IMR-90 (cell line): ENCODE results near the gene PTPN4. TPM values are rescaled to one million over a fixed set of nuclear protein-coding genes. Genes with fewer than 3 reads are reported as not detected.

ENCODE experiments used
- ATAC-seq: fragments of 200-7000 bp; cut with Tn5 transposase; 2 replicates; pipeline ENCODE4 v1.9.1; 2020; ENCODE audit warnings: low read depth, mild to moderate bottlenecking, moderate library complexity
- BruUV-seq: library from RNA; stranded (reverse); fragments of 400-500 nt; replicated peaks from 2 replicates; lab custom pipeline; 2021; lab: Mats Ljungman, UMichigan
- CTCF ChIA-PET: fragments of 300-600 bp; formaldehyde crosslinking; extraction: SDS; loops from one replicate; lab custom pipeline; 2021; ENCODE audit warnings: antibody characterized with exemption; lab: Yijun Ruan, JAX
- POLR2A ChIA-PET: fragments of 300-600 bp; sonication (Branson Sonifier 250); formaldehyde crosslinking; loops from one replicate; lab custom pipeline; 2022; ENCODE audit warnings: antibody characterized with exemption; ENCODE audit not compliant: unreplicated experiment; lab: Charles Lee
- DNase-seq: peaks from one replicate; pipeline ENCODE4 v3.0.0; 2013
- H2AFZ ChIP-seq: replicated peaks from 2 replicates; pipeline ENCODE3; 2013; ENCODE audit warnings: low read length, mild to moderate bottlenecking; ENCODE audit not compliant: poor library complexity
- H2AK5ac ChIP-seq: 2 replicates; pipeline ENCODE4 v1.6.1; 2013; ENCODE audit warnings: low read depth, low read length, inconsistent platforms
- H2AK9ac ChIP-seq: replicated peaks from 2 replicates; pipeline ENCODE3; 2013; ENCODE audit warnings: mild to moderate bottlenecking, low read depth, low read length, moderate library complexity; ENCODE audit not compliant: poor library complexity
- H2BK120ac ChIP-seq: 2 replicates; pipeline ENCODE4 v1.6.1; 2013; ENCODE audit warnings: low read depth, low read length, inconsistent platforms
- H2BK15ac ChIP-seq: 3 replicates; pipeline ENCODE4 v1.6.1; 2013; ENCODE audit warnings: low read depth, low read length, inconsistent platforms
- H2BK20ac ChIP-seq: 2 replicates; pipeline ENCODE4 v1.6.1; 2013; ENCODE audit warnings: low read depth, mild to moderate bottlenecking, inconsistent platforms, low read length, moderate library complexity
- H2BK5ac ChIP-seq: 2 replicates; pipeline ENCODE4 v1.6.1; 2013; ENCODE audit warnings: mild to moderate bottlenecking, low read depth, low read length, inconsistent platforms; ENCODE audit not compliant: poor library complexity, severe bottlenecking
- H3K14ac ChIP-seq: replicated peaks from 2 replicates; pipeline ENCODE4 v1.6.1; 2013; ENCODE audit warnings: low read depth, low read length, inconsistent platforms
- H3K18ac ChIP-seq: 2 replicates; pipeline ENCODE4 v1.6.1; 2013; ENCODE audit warnings: low read depth, low read length, control low read depth
- H3K23ac ChIP-seq: 2 replicates; pipeline ENCODE4 v1.6.1; 2013; ENCODE audit warnings: low read depth, low read length, inconsistent platforms
- H3K27ac ChIP-seq: 2 replicates; pipeline ENCODE4 v1.5.1; 2013; ENCODE audit warnings: mild to moderate bottlenecking, control low read depth, low read length; ENCODE audit not compliant: insufficient read depth
- H3K27me3 ChIP-seq: 2 replicates; pipeline ENCODE4 v1.6.1; 2013; ENCODE audit warnings: low read length; ENCODE audit not compliant: control insufficient read depth, insufficient read depth
- H3K36me3 ChIP-seq: 2 replicates; pipeline ENCODE4 v1.6.1; 2013; ENCODE audit warnings: low read length, mixed read lengths; ENCODE audit not compliant: control insufficient read depth, insufficient read depth
- H3K4ac ChIP-seq: 2 replicates; pipeline ENCODE4 v1.6.1; 2013; ENCODE audit warnings: low read depth, low read length, inconsistent platforms
- H3K4me1 ChIP-seq: 2 replicates; pipeline ENCODE4 v1.6.1; 2013; ENCODE audit warnings: low read length, mixed read lengths; ENCODE audit not compliant: control insufficient read depth, insufficient read depth
- H3K4me2 ChIP-seq: 2 replicates; pipeline ENCODE4 v1.6.1; 2013; ENCODE audit warnings: low read depth, mild to moderate bottlenecking, control low read depth, low read length, moderate library complexity
- H3K4me3 ChIP-seq: 2 replicates; pipeline ENCODE4 v1.5.1; 2013; ENCODE audit warnings: low read depth, mild to moderate bottlenecking, control low read depth, low read length, moderate library complexity; ENCODE audit not compliant: insufficient read depth
- H3K56ac ChIP-seq: 2 replicates; pipeline ENCODE4 v1.6.1; 2013; ENCODE audit warnings: low read length, inconsistent platforms; ENCODE audit not compliant: insufficient read depth; ENCODE audit errors: extremely low read depth
- H3K79me1 ChIP-seq, 2 experiments: 2 replicates each; pipeline ENCODE4 v1.6.1; 2013; ENCODE audit warnings: low read length in 2 of 2, inconsistent platforms in 1 of 2, low read depth in 1 of 2
- H3K9ac ChIP-seq: 2 replicates; pipeline ENCODE4 v1.6.1; 2013; ENCODE audit warnings: low read depth, low read length, control low read depth
- H3K9me1 ChIP-seq: 2 replicates; pipeline ENCODE4 v1.6.1; 2013; ENCODE audit warnings: low read length, inconsistent platforms; ENCODE audit not compliant: insufficient read depth
- H3K9me3 ChIP-seq: 2 replicates; pipeline ENCODE4 v1.6.1; 2013; ENCODE audit warnings: low read length; ENCODE audit not compliant: control insufficient read depth, insufficient read depth
- H4K20me1 ChIP-seq: 2 replicates; pipeline ENCODE4 v1.6.1; 2013; ENCODE audit warnings: low read length, inconsistent platforms; ENCODE audit not compliant: insufficient read depth
- H4K5ac ChIP-seq: 2 replicates; pipeline ENCODE4 v1.6.1; 2013; ENCODE audit warnings: mild to moderate bottlenecking, low read depth, low read length, control low read depth
- H4K8ac ChIP-seq, 2 experiments: 2 replicates each; pipeline ENCODE4 v1.6.1; 2013; ENCODE audit warnings: low read depth in 2 of 2, low read length in 2 of 2, control low read depth in 1 of 2, inconsistent platforms in 1 of 2
- H4K91ac ChIP-seq: 2 replicates; pipeline ENCODE4 v1.6.1; 2013; ENCODE audit warnings: low read depth, low read length, inconsistent platforms; ENCODE audit not compliant: insufficient read depth
- BHLHE40 ChIP-seq: fragments of 150-350 bp; IDR thresholded peaks from 2 replicates; pipeline ENCODE4 v1.6.1; 2016; ENCODE audit warnings: mild to moderate bottlenecking, low read depth, low read length
- CEBPB ChIP-seq: IDR thresholded peaks from 2 replicates; pipeline ENCODE4 v1.6.1; 2012; ENCODE audit warnings: low read depth, low read length, improper control_type of control experiment
- CHD1 ChIP-seq: IDR thresholded peaks from 2 replicates; pipeline ENCODE4 v1.6.1; 2012; ENCODE audit warnings: low read depth, low read length, improper control_type of control experiment
- FOS ChIP-seq: fragments of 150-350 bp; IDR thresholded peaks from 2 replicates; pipeline ENCODE4 v1.6.1; 2016; ENCODE audit warnings: low read depth, low read length
- MAFK ChIP-seq: IDR thresholded peaks from 2 replicates; pipeline ENCODE4 v1.6.1; 2012; ENCODE audit warnings: low read depth, low read length, improper control_type of control experiment
- MAZ ChIP-seq: IDR thresholded peaks from 2 replicates; pipeline ENCODE4 v1.6.1; 2012; ENCODE audit warnings: low read depth, mild to moderate bottlenecking, low read length, improper control_type of control experiment, moderate library complexity, borderline replicate concordance
- MXI1 ChIP-seq: IDR thresholded peaks from 2 replicates; pipeline ENCODE4 v1.6.1; 2012; ENCODE audit warnings: low read depth, mild to moderate bottlenecking, low read length, moderate library complexity, borderline replicate concordance
- NFE2L2 ChIP-seq: fragments of 150-350 bp; IDR thresholded peaks from 2 replicates; pipeline ENCODE4 v1.6.1; 2016; ENCODE audit warnings: low read depth, mild to moderate bottlenecking, low read length
- POLR2A ChIP-seq: IDR thresholded peaks from 2 replicates; pipeline ENCODE4 v1.6.1; 2012; ENCODE audit warnings: mild to moderate bottlenecking, low read depth, low read length
- RAD21 ChIP-seq: IDR thresholded peaks from 2 replicates; pipeline ENCODE4 v1.6.1; 2012; ENCODE audit warnings: low read length, improper control_type of control experiment
- RCOR1 ChIP-seq: IDR thresholded peaks from 2 replicates; pipeline ENCODE4 v1.6.1; 2012; ENCODE audit warnings: mild to moderate bottlenecking, low read length, improper control_type of control experiment; ENCODE audit not compliant: insufficient replicate concordance
- RFX5 ChIP-seq: IDR thresholded peaks from 2 replicates; pipeline ENCODE4 v1.8.0; 2012; ENCODE audit warnings: low read depth, mild to moderate bottlenecking, low read length, moderate library complexity
- SMC3 ChIP-seq: fragments of 150-350 bp; IDR thresholded peaks from 2 replicates; pipeline ENCODE4 v1.6.1; 2016; ENCODE audit warnings: low read depth, mild to moderate bottlenecking, antibody characterized with exemption, low read length, moderate library complexity
- WGBS, 2 experiments: methylation state at CpG; one replicate each; pipeline versions ENCODE4 v1.1.5 to v1.1.7; 2013; ENCODE audit warnings: missing lambda C conversion rate in 2 of 2; ENCODE audit not compliant: insufficient read length in 1 of 2; ENCODE audit errors: extremely low coverage in 2 of 2; 5-methylcytosine and 5-hydroxymethylcytosine counted together
- dilution Hi-C: fragments of 300-500 bp; cut with HindIII; formaldehyde crosslinking; loops from one replicate; pipeline ENCODE4 v1.14.3; 2018; ENCODE audit warnings: low sequenced_read_pairs; ENCODE audit not compliant: unreplicated experiment
- in situ Hi-C: fragments of 300-500 bp; cut with MboI; formaldehyde crosslinking; loops from 3 replicates; pipeline ENCODE4 v1.14.3; 2019; ENCODE audit warnings: low sequenced_read_pairs, inconsistent platforms, mixed read lengths
- intact Hi-C: fragments of 100-400 bp; cut with micrococcal nuclease; formaldehyde crosslinking; loops from 2 replicates; pipeline ENCODE4 v1.10.0; 2022
- polyA plus RNA-seq, 3 experiments: library from polyadenylated mRNA; depleted of rRNA; stranded (reverse); fragments of >200 nt; gene quantifications; 2 replicates each; pipeline ENCODE4 v1.2.3, GENCODE V29; 2012; ENCODE audit warnings: low replicate concordance in 1 of 3
- total RNA-seq: library from RNA; depleted of rRNA; stranded (reverse); fragments of >200 nt; gene quantifications from 2 replicates; pipeline ENCODE4 v1.2.3, GENCODE V29; 2012
- TF ChIP-seq, protein P1 (sequence below): fragments of 150-350 bp; IDR thresholded peaks from 2 replicates; pipeline ENCODE4 v1.6.1; 2017; ENCODE audit warnings: mild to moderate bottlenecking, antibody characterized with exemption, low read length, low read depth
- TF ChIP-seq, protein P2 (sequence below): fragments of 150-350 bp; IDR thresholded peaks from 2 replicates; pipeline ENCODE4 v1.6.1; 2016; ENCODE audit warnings: low read depth, mild to moderate bottlenecking, low read length, moderate library complexity, borderline replicate concordance
- TF ChIP-seq, protein P3 (sequence below): conservative IDR thresholded peaks from 2 replicates; pipeline ENCODE4 v1.5.1; 2012; ENCODE audit warnings: mild to moderate bottlenecking, low read depth, low read length, improper control_type of control experiment

Gene PTPN4
- total and polyA plus RNA-seq, 2 of the 4 experiments (the other 2 are of a cell fraction) = 2.9 to 19.2 TPM

GRCh38 chr2:119735565-119735964 is 24.2 kb upstream of the PTPN4 start:
- intact Hi-C loops = no loop called here
- Histone ChIP-seq H2AFZ (no peak overlapping the region), H3K27ac (no peak overlapping the region), H3K4me1 (no peaks in the 10 kb centered on the region), H2BK120ac (no peak overlapping the region), H3K27me3 (peaks cover 64% of the 10 kb centered on the region), H3K23ac (no peak overlapping the region), H3K4me3 (no peak overlapping the region), H2AK9ac (no peak overlapping the region), H3K9me3 (no peaks in the 10 kb centered on the region), H4K5ac (no peak overlapping the region), H3K4ac (no peak overlapping the region), H3K36me3 (no peaks in the 10 kb centered on the region), H3K4me2 (no peak overlapping the region), H3K79me1 (no peaks in the 10 kb centered on the region), H2BK5ac (no peak overlapping the region), H4K91ac (no peak overlapping the region), H3K18ac (no peak overlapping the region), H3K14ac (no peak overlapping the region), H3K56ac (no peak overlapping the region), H3K9ac (no peak overlapping the region), H2BK20ac (no peak overlapping the region), H3K9me1 (no peaks in the 10 kb centered on the region), H4K20me1 (no peaks in the 10 kb centered on the region), H2AK5ac (no peak overlapping the region), H2BK15ac (no peak overlapping the region), H4K8ac (no peak overlapping the region)
- TF ChIP-seq, protein P1, sequence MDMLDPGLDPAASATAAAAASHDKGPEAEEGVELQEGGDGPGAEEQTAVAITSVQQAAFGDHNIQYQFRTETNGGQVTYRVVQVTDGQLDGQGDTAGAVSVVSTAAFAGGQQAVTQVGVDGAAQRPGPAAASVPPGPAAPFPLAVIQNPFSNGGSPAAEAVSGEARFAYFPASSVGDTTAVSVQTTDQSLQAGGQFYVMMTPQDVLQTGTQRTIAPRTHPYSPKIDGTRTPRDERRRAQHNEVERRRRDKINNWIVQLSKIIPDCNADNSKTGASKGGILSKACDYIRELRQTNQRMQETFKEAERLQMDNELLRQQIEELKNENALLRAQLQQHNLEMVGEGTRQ = no peak
- TF ChIP-seq MAFK (no peak), BHLHE40 (no peak), CEBPB (no peak), CHD1 (no peak), MXI1 (no peak), SMC3 (no peak), NFE2L2 (no peak), RCOR1 (no peak), FOS (no peak), RAD21 (no peak), RFX5 (no peak), POLR2A (no peak), MAZ (no peak)
- TF ChIP-seq, protein P2, sequence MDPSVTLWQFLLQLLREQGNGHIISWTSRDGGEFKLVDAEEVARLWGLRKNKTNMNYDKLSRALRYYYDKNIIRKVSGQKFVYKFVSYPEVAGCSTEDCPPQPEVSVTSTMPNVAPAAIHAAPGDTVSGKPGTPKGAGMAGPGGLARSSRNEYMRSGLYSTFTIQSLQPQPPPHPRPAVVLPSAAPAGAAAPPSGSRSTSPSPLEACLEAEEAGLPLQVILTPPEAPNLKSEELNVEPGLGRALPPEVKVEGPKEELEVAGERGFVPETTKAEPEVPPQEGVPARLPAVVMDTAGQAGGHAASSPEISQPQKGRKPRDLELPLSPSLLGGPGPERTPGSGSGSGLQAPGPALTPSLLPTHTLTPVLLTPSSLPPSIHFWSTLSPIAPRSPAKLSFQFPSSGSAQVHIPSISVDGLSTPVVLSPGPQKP = no peak
- TF ChIP-seq, protein P3, sequence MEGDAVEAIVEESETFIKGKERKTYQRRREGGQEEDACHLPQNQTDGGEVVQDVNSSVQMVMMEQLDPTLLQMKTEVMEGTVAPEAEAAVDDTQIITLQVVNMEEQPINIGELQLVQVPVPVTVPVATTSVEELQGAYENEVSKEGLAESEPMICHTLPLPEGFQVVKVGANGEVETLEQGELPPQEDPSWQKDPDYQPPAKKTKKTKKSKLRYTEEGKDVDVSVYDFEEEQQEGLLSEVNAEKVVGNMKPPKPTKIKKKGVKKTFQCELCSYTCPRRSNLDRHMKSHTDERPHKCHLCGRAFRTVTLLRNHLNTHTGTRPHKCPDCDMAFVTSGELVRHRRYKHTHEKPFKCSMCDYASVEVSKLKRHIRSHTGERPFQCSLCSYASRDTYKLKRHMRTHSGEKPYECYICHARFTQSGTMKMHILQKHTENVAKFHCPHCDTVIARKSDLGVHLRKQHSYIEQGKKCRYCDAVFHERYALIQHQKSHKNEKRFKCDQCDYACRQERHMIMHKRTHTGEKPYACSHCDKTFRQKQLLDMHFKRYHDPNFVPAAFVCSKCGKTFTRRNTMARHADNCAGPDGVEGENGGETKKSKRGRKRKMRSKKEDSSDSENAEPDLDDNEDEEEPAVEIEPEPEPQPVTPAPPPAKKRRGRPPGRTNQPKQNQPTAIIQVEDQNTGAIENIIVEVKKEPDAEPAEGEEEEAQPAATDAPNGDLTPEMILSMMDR = no peak
- no TSS peak for BruUV-seq
- DNase-seq (no peak), ATAC-seq (no peak)
- dilution Hi-C loops = no loop called here
- 65% methylated on average over 4 of the region's 8 CpGs; no CpG with 5 or more reads in 1 of the 2 experiments for WGBS, 2 experiments
- in situ Hi-C loops = loop anchor here (25.0 kb wide), 1 partner anchor 952 kb away; no protein-coding TSS in a partner anchor
- ChIA-PET POLR2A (no interaction called here), CTCF (interaction anchor here (0.5 kb wide), 1 partner anchor 576 kb away, joined by 4 read pairs; no protein-coding TSS in a partner anchor)
